Testis (tissue), 3 donors: ENCODE data around the gene COMMD4. TPM values are rescaled to one million over a fixed set of nuclear protein-coding genes. Genes with fewer than 3 reads are reported as not detected.
A peak's percentile ranks its signal among the peaks of the same experiment; 100 is the strongest.

ENCODE experiments used
- DNase-seq: peaks from one replicate; pipeline ENCODE4 v3.0.0-alpha.2; 2019
- H3K27ac ChIP-seq, 2 donors: fragments of 200-600 bp; sonication (generic); one replicate each; pipeline ENCODE4 v1.5.1; 2019
- H3K27me3 ChIP-seq: fragments of 200-600 bp; sonication (generic); one replicate; pipeline ENCODE4 v1.5.1; 2019
- H3K36me3 ChIP-seq: fragments of 200-600 bp; sonication (generic); one replicate; pipeline ENCODE4 v1.5.1; 2017; ENCODE audit warnings: low read depth; ENCODE audit errors: missing control alignments
- H3K4me1 ChIP-seq: fragments of 200-600 bp; sonication (generic); one replicate; pipeline ENCODE4 v1.5.1; 2019
- H3K4me3 ChIP-seq, 2 donors: fragments of 200-600 bp; sonication (generic); one replicate each; pipeline ENCODE4 v1.5.1; 2017 to 2019
- H3K9me3 ChIP-seq: fragments of 200-600 bp; sonication (generic); one replicate; pipeline ENCODE4 v1.5.1; 2017
- CTCF ChIP-seq, 3 experiments: fragments of 450-650 bp in 2 of 3; fragments of 200-600 bp in 1 of 3; sonication (generic) in 1 of 3; IDR thresholded peaks; one replicate each; pipeline ENCODE4 v1.5.1; 2016 to 2019; ENCODE audit warnings: antibody characterized with exemption in 3 of 3, mild to moderate bottlenecking in 2 of 3, moderate library complexity in 1 of 3
- POLR2A ChIP-seq: fragments of 450-650 bp; IDR thresholded peaks from one replicate; pipeline ENCODE4 v1.6.1; 2017; ENCODE audit warnings: antibody characterized with exemption, mild to moderate bottlenecking, moderate library complexity
- WGBS, 2 donors: methylation state at CpG; one replicate each; pipeline ENCODE4 v1.1.5; 2018; 5-methylcytosine and 5-hydroxymethylcytosine counted together
- intact Hi-C: fragments of 100-400 bp; cut with DNase I; formaldehyde crosslinking; loops from one replicate; pipeline ENCODE4 v1.15.1; 2023; ENCODE audit warnings: low total_unique reads
- polyA plus RNA-seq: library from polyadenylated mRNA; stranded (reverse); fragments of 350-450 nt; fragmentation: Illumina TruSeq; extraction: RNeasy Lipid Tissue Mini Kit (QIAGEN cat#74804); gene quantifications from one replicate; pipeline ENCODE4 v1.2.3, GENCODE V29; 2014; ENCODE audit warnings: low read depth, low replicate concordance; ENCODE audit not compliant: insufficient read depth
- total RNA-seq, 2 donors: library from RNA; depleted of rRNA; stranded (reverse); fragments of >200 nt; gene quantifications; one replicate each; pipeline ENCODE4 v1.2.3, GENCODE V29; 2016

COMMD4 gene
- total and polyA plus RNA-seq, 3 donors from 2014 or later, result 92.7 to 165 (median 110) TPM

GRCh38 chr15:75367913-75368688, 32.2 kb downstream of the COMMD4 start, which contains the start of gene MAN2C1:
TSS of gene MAN2C1 (minus strand) at chr15:75368607. CDS start at chr15:75368583, 24 bp downstream.
- Histone ChIP-seq H3K9me3 (no peaks in the 10 kb centered on the region), H3K4me1 (peaks cover 11% of the 10 kb centered on the region), H3K4me3 (peak within 1 kb of the TSS; percentile 93 to 94), H3K27me3 (no peaks in the 10 kb centered on the region), H3K27ac (peak within 1 kb of the TSS; percentile 95 to 98), H3K36me3 (no peaks in the 10 kb centered on the region)
- TF ChIP-seq CTCF (IDR thresholded peaks at IDR 0.05), result peak; percentile 61 to 80 (median 76)
- TF ChIP-seq POLR2A, result no peak
- intact Hi-C loops, result loop anchor here (10.0 kb wide), 1 partner anchor 257 kb away; the partner anchor contains the start of gene SNUPN
- 0 to 1% methylated on average over 11 to 42 of the region's 67 CpGs for WGBS, 2 donors
- peak; percentile 98 for DNase-seq

- Histone ChIP-seq H3K4me1 (peaks cover 11% of the 10 kb centered on the region), H3K36me3 (no peaks in the 10 kb centered on the region), H3K9me3 (no peaks in the 10 kb centered on the region), H3K4me3 (peak overlapping the region; percentile 93 to 94), H3K27me3 (no peaks in the 10 kb centered on the region), H3K27ac (peak overlapping the region; percentile 95 to 98)
- intact Hi-C loops, result loop anchor here (10.0 kb wide), 1 partner anchor 256 kb away; the partner anchor contains the start of gene SNUPN
- WGBS, 2 donors, result 4 to 5% methylated on average over 23 of the region's 23 CpGs
- no peak for DNase-seq
- TF ChIP-seq POLR2A (no peak), CTCF (IDR thresholded peaks at IDR 0.05) (no peak)
These were observed 32.9 kb downstream of the COMMD4 start for GRCh38 chr15:75368689-75369239.

- Histone ChIP-seq H3K27ac (no peak overlapping the region), H3K9me3 (no peaks in the 10 kb centered on the region), H3K36me3 (no peaks in the 10 kb centered on the region), H3K4me1 (peaks cover 11% of the 10 kb centered on the region), H3K27me3 (no peaks in the 10 kb centered on the region), H3K4me3 (no peak overlapping the region)
- no peak for DNase-seq
- WGBS, 2 donors, result 84 to 93% methylated on average over 7 of the region's 7 CpGs
- TF ChIP-seq POLR2A (no peak), CTCF (IDR thresholded peaks at IDR 0.05) (no peak)
- intact Hi-C loops, result loop anchor here (10.0 kb wide), 1 partner anchor 255 kb away; the partner anchor contains the start of gene SNUPN
These were observed 34.2 kb downstream of the COMMD4 start for GRCh38 chr15:75369897-75370581.

- H3K4me3 ChIP-seq, result no peak overlapping the region
- WGBS, 2 donors, result 71 to 84% methylated on average over 1 of the region's 1 CpG
- no peak for TF ChIP-seq CTCF (IDR thresholded peaks at IDR 0.05)
- no peak for TF ChIP-seq POLR2A
- no peaks in the 10 kb centered on the region for H3K9me3 ChIP-seq
- H3K27ac ChIP-seq, result no peak overlapping the region
- intact Hi-C loops, result no loop called here
- H3K4me1 ChIP-seq, result peaks cover 11% of the 10 kb centered on the region
- no peak for DNase-seq
- H3K36me3 ChIP-seq, result no peaks in the 10 kb centered on the region
- no peaks in the 10 kb centered on the region for H3K27me3 ChIP-seq
These were observed 35.6 kb downstream of the COMMD4 start for GRCh38 chr15:75371486-75371885.
